Measurements from ENCODE around the gene CCL3.

Gene CCL3

GRCh38 chr17:36089888-36090836 is at the start of gene CCL3:
Gene CCL3 (minus strand): TSS chr17:36090143. CDS start chr17:36090058, 85 bp downstream.
- no peak within 1 kb of the TSS for H3K9ac ChIP-seq (ENCODE audit: low read length)
- H3K27me3 ChIP-seq (ENCODE audit: control insufficient read depth, insufficient read depth, low read length): no peaks in the 10 kb centered on the region
- no peak within 1 kb of the TSS for H3K4me3 ChIP-seq (ENCODE audit: low read length)
- H3K27ac ChIP-seq (ENCODE audit: low read depth, low read length): no peak within 1 kb of the TSS
- H3K4me1 ChIP-seq (ENCODE audit: control insufficient read depth, insufficient read depth, low read length): no peaks in the 10 kb centered on the region
- no peaks in the 10 kb centered on the region for H3K36me3 ChIP-seq (ENCODE audit: control insufficient read depth, insufficient read depth, low read length)

- Histone ChIP-seq H3K27me3 (ENCODE audit: control insufficient read depth, insufficient read depth, low read length) (no peaks in the 10 kb centered on the region), H3K4me1 (ENCODE audit: control insufficient read depth, insufficient read depth, low read length) (no peaks in the 10 kb centered on the region), H3K27ac (ENCODE audit: low read depth, low read length) (no peak overlapping the region), H3K4me3 (ENCODE audit: low read length) (no peak overlapping the region), H3K36me3 (ENCODE audit: control insufficient read depth, insufficient read depth, low read length) (no peaks in the 10 kb centered on the region), H3K9ac (ENCODE audit: low read length) (no peak overlapping the region)
Measured at GRCh38 chr17:36136439-36136838, 46.5 kb upstream of the CCL3 start.

- no peak overlapping the region for H3K27ac ChIP-seq (ENCODE audit: low read depth, low read length)
- no peaks in the 10 kb centered on the region for H3K4me1 ChIP-seq (ENCODE audit: control insufficient read depth, insufficient read depth, low read length)
- H3K4me3 ChIP-seq (ENCODE audit: low read length): no peak overlapping the region
- H3K36me3 ChIP-seq (ENCODE audit: control insufficient read depth, insufficient read depth, low read length): no peaks in the 10 kb centered on the region
- H3K27me3 ChIP-seq (ENCODE audit: control insufficient read depth, insufficient read depth, low read length): no peaks in the 10 kb centered on the region
- no peak overlapping the region for H3K9ac ChIP-seq (ENCODE audit: low read length)
Measured at GRCh38 chr17:36136036-36136435, 46.1 kb upstream of the CCL3 start.

- no peak overlapping the region for H3K27ac ChIP-seq (ENCODE audit: low read depth, low read length)
- no peak overlapping the region for H3K4me3 ChIP-seq (ENCODE audit: low read length)
- no peak overlapping the region for H3K9ac ChIP-seq (ENCODE audit: low read length)
- no peaks in the 10 kb centered on the region for H3K27me3 ChIP-seq (ENCODE audit: control insufficient read depth, insufficient read depth, low read length)
- no peaks in the 10 kb centered on the region for H3K4me1 ChIP-seq (ENCODE audit: control insufficient read depth, insufficient read depth, low read length)
- H3K36me3 ChIP-seq (ENCODE audit: control insufficient read depth, insufficient read depth, low read length): no peaks in the 10 kb centered on the region
Measured at GRCh38 chr17:36135465-36135864, 45.5 kb upstream of the CCL3 start.

- no peaks in the 10 kb centered on the region for H3K4me1 ChIP-seq (ENCODE audit: control insufficient read depth, insufficient read depth, low read length)
- H3K27me3 ChIP-seq (ENCODE audit: control insufficient read depth, insufficient read depth, low read length): no peaks in the 10 kb centered on the region
- H3K4me3 ChIP-seq (ENCODE audit: low read length): no peak overlapping the region
- H3K27ac ChIP-seq (ENCODE audit: low read depth, low read length): no peak overlapping the region
- H3K36me3 ChIP-seq (ENCODE audit: control insufficient read depth, insufficient read depth, low read length): no peaks in the 10 kb centered on the region
- no peak overlapping the region for H3K9ac ChIP-seq (ENCODE audit: low read length)
Measured at GRCh38 chr17:36133602-36134236, 43.8 kb upstream of the CCL3 start.

- no peaks in the 10 kb centered on the region for H3K27me3 ChIP-seq (ENCODE audit: control insufficient read depth, insufficient read depth, low read length)
- no peaks in the 10 kb centered on the region for H3K4me1 ChIP-seq (ENCODE audit: control insufficient read depth, insufficient read depth, low read length)
- H3K27ac ChIP-seq (ENCODE audit: low read depth, low read length): no peak overlapping the region
- H3K9ac ChIP-seq (ENCODE audit: low read length): no peak overlapping the region
- H3K36me3 ChIP-seq (ENCODE audit: control insufficient read depth, insufficient read depth, low read length): no peaks in the 10 kb centered on the region
- no peak overlapping the region for H3K4me3 ChIP-seq (ENCODE audit: low read length)
Measured at GRCh38 chr17:36132421-36132831, 42.5 kb upstream of the CCL3 start.

- no peaks in the 10 kb centered on the region for H3K36me3 ChIP-seq (ENCODE audit: control insufficient read depth, insufficient read depth, low read length)
Measured at GRCh38 chr17:36131931-36132330, 42.0 kb upstream of the CCL3 start.

GRCh38 chr17:36131421-36131820 is 41.5 kb upstream of the CCL3 start:
- Histone ChIP-seq H3K9ac (ENCODE audit: low read length) (no peak overlapping the region), H3K4me1 (ENCODE audit: control insufficient read depth, insufficient read depth, low read length) (no peaks in the 10 kb centered on the region), H3K27me3 (ENCODE audit: control insufficient read depth, insufficient read depth, low read length) (no peaks in the 10 kb centered on the region), H3K36me3 (ENCODE audit: control insufficient read depth, insufficient read depth, low read length) (no peaks in the 10 kb centered on the region), H3K27ac (ENCODE audit: low read depth, low read length) (no peak overlapping the region), H3K4me3 (ENCODE audit: low read length) (no peak overlapping the region)

More at GRCh38 chr17:36131931-36132330, 42.0 kb upstream of the CCL3 start:
- Histone ChIP-seq H3K27me3 (ENCODE audit: control insufficient read depth, insufficient read depth, low read length) (no peaks in the 10 kb centered on the region), H3K4me1 (ENCODE audit: control insufficient read depth, insufficient read depth, low read length) (no peaks in the 10 kb centered on the region), H3K4me3 (ENCODE audit: low read length) (no peak overlapping the region), H3K9ac (ENCODE audit: low read length) (no peak overlapping the region), H3K27ac (ENCODE audit: low read depth, low read length) (no peak overlapping the region)

- Histone ChIP-seq H3K9ac (ENCODE audit: low read length) (no peak overlapping the region), H3K27me3 (ENCODE audit: control insufficient read depth, insufficient read depth, low read length) (no peaks in the 10 kb centered on the region), H3K4me1 (ENCODE audit: control insufficient read depth, insufficient read depth, low read length) (no peaks in the 10 kb centered on the region), H3K4me3 (ENCODE audit: low read length) (no peak overlapping the region), H3K36me3 (ENCODE audit: control insufficient read depth, insufficient read depth, low read length) (no peaks in the 10 kb centered on the region), H3K27ac (ENCODE audit: low read depth, low read length) (no peak overlapping the region)
Measured at GRCh38 chr17:36130346-36130745, 40.4 kb upstream of the CCL3 start.

- Histone ChIP-seq H3K4me3 (ENCODE audit: low read length) (no peak overlapping the region), H3K4me1 (ENCODE audit: control insufficient read depth, insufficient read depth, low read length) (no peaks in the 10 kb centered on the region), H3K9ac (ENCODE audit: low read length) (no peak overlapping the region), H3K27ac (ENCODE audit: low read depth, low read length) (no peak overlapping the region), H3K36me3 (ENCODE audit: control insufficient read depth, insufficient read depth, low read length) (no peaks in the 10 kb centered on the region), H3K27me3 (ENCODE audit: control insufficient read depth, insufficient read depth, low read length) (no peaks in the 10 kb centered on the region)
Measured at GRCh38 chr17:36129616-36130015, 39.7 kb upstream of the CCL3 start.

GRCh38 chr17:36128411-36128978 is 38.6 kb upstream of the CCL3 start:
- H3K36me3 ChIP-seq (ENCODE audit: control insufficient read depth, insufficient read depth, low read length): no peaks in the 10 kb centered on the region
- H3K4me1 ChIP-seq (ENCODE audit: control insufficient read depth, insufficient read depth, low read length): no peaks in the 10 kb centered on the region
- H3K27me3 ChIP-seq (ENCODE audit: control insufficient read depth, insufficient read depth, low read length): no peaks in the 10 kb centered on the region
- H3K9ac ChIP-seq (ENCODE audit: low read length): no peak overlapping the region
- no peak overlapping the region for H3K4me3 ChIP-seq (ENCODE audit: low read length)
- H3K27ac ChIP-seq (ENCODE audit: low read depth, low read length): no peak overlapping the region

GRCh38 chr17:36127911-36128310 is 38.0 kb upstream of the CCL3 start:
- no peak overlapping the region for H3K4me3 ChIP-seq (ENCODE audit: low read length)
- no peak overlapping the region for H3K9ac ChIP-seq (ENCODE audit: low read length)
- H3K4me1 ChIP-seq (ENCODE audit: control insufficient read depth, insufficient read depth, low read length): no peaks in the 10 kb centered on the region
- no peaks in the 10 kb centered on the region for H3K27me3 ChIP-seq (ENCODE audit: control insufficient read depth, insufficient read depth, low read length)
- H3K36me3 ChIP-seq (ENCODE audit: control insufficient read depth, insufficient read depth, low read length): no peaks in the 10 kb centered on the region
- H3K27ac ChIP-seq (ENCODE audit: low read depth, low read length): no peak overlapping the region
